SK-N-MC (cell line): ENCODE measurements around the gene SEL1L3.

Source experiments
- DNase-seq: peaks from one replicate; pipeline ENCODE4 v3.0.0-alpha.2; 2011; ENCODE audit warnings: low read depth, low spot score
- H3K27ac ChIP-seq: fragments of 200-600 bp; sonication (generic); 2 replicates; pipeline ENCODE4 v1.5.1; 2016; ENCODE audit warnings: mixed run types
- H3K36me3 ChIP-seq: fragments of 200-600 bp; sonication (generic); 2 replicates; pipeline ENCODE4 v1.6.1; 2017; ENCODE audit warnings: antibody characterized with exemption, low read length, mixed read lengths; ENCODE audit not compliant: insufficient read depth
- H3K4me3 ChIP-seq: fragments of 200-600 bp; sonication (generic); 2 replicates; pipeline ENCODE4 v1.5.1; 2016
- H3K9ac ChIP-seq: fragments of 200-600 bp; sonication (generic); 2 replicates; pipeline ENCODE4 v1.8.0; 2017; ENCODE audit warnings: mixed run types, mixed read lengths; ENCODE audit not compliant: insufficient read length
- H3K9me3 ChIP-seq: fragments of 200-600 bp; sonication (generic); 2 replicates; pipeline ENCODE4 v1.6.1; 2017; ENCODE audit warnings: low read depth, mild to moderate bottlenecking, antibody characterized with exemption, low read length, moderate library complexity, mixed read lengths
- EZH2 ChIP-seq: fragments of 200-600 bp; sonication (generic); IDR thresholded peaks from one replicate; pipeline ENCODE4 v1.6.1; 2017; ENCODE audit warnings: antibody characterized with exemption
- FOXP2 ChIP-seq: optimal IDR thresholded peaks from 2 replicates; pipeline ENCODE3; 2011; ENCODE audit warnings: mild to moderate bottlenecking, moderate library complexity; ENCODE audit not compliant: insufficient read depth; ENCODE audit errors: extremely low read length, control extremely low read depth
- POLR2AphosphoS5 ChIP-seq: IDR thresholded peaks from 2 replicates; pipeline ENCODE4 v1.6.1; 2012; ENCODE audit warnings: mild to moderate bottlenecking, low read depth, low read length, borderline replicate concordance

Gene SEL1L3

GRCh38 chr4:25844961-25845712 lies 17.7 kb downstream of the SEL1L3 start:
- TF ChIP-seq EZH2 (no peak), FOXP2 (no peak), POLR2AphosphoS5 (no peak)

DNA sequence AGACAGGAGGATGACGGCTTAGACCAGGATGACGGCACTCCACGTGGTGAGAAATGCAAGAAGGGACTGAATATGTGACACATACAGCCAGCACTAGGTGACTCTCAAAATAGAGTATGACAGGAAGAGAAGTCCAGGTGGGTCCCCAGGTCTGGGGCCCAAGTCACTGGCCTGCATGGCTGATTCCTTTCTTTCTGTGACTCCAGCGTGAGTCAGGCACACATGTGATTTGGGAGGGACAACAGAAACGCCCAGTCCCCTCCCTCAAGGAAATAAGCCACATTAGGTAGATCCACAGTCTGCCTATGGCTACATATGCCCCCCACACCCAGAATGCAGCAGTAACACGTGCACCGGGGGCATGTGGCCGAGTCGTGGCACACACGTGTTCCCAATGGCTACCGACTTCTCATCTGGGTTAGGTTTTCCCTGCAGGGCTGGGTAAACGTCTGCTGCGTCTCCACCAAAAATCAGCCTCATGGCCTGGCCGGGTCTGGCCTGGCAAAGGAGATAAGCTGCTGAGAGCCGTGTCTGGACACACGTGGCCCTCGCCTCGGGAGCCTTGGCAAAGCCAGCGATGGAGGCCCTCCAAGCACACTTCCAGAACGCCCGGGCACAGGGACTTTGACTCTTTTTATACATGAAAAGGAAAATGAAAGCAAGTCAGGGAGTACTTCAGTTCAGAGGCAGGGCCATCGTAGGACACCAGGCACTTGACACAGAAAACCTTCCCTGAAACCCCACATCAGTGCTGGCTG lies 19.3 kb downstream of the SEL1L3 start:
- Histone ChIP-seq H3K9me3 (no peaks in the 10 kb centered on the region), H3K4me3 (no peak overlapping the region), H3K27ac (no peak overlapping the region), H3K36me3 (no peaks in the 10 kb centered on the region; the same call in 1 of the 2 replicates), H3K9ac (no peak overlapping the region)
- DNase-seq: no peak
- TF ChIP-seq EZH2 (no peak), FOXP2 (no peak), POLR2AphosphoS5 (no peak)

More at GRCh38 chr4:25844961-25845712, 17.7 kb downstream of the SEL1L3 start:
- no peaks in the 10 kb centered on the region; the same call in 1 of the 2 replicates for H3K36me3 ChIP-seq
- H3K9me3 ChIP-seq: no peaks in the 10 kb centered on the region
- H3K27ac ChIP-seq: no peak overlapping the region
- H3K9ac ChIP-seq: no peak overlapping the region
- no peak for DNase-seq
- H3K4me3 ChIP-seq: no peak overlapping the region

- H3K9me3 ChIP-seq: no peaks in the 10 kb centered on the region
- no peak overlapping the region for H3K4me3 ChIP-seq
- no peak overlapping the region for H3K9ac ChIP-seq
- DNase-seq: no peak
- TF ChIP-seq EZH2: no peak
- no peak for TF ChIP-seq POLR2AphosphoS5
- TF ChIP-seq FOXP2: no peak
- H3K36me3 ChIP-seq: no peaks in the 10 kb centered on the region; the same call in 1 of the 2 replicates
- no peak overlapping the region for H3K27ac ChIP-seq
Observed at GRCh38 chr4:25842229-25842845, 20.5 kb downstream of the SEL1L3 start.

GRCh38 chr4:25839687-25840086 lies 23.1 kb downstream of the SEL1L3 start:
- H3K9me3 ChIP-seq: no peaks in the 10 kb centered on the region
- H3K27ac ChIP-seq: no peak overlapping the region
- no peak for DNase-seq
- H3K4me3 ChIP-seq: no peak overlapping the region
- no peak overlapping the region for H3K9ac ChIP-seq
- TF ChIP-seq FOXP2 (no peak), POLR2AphosphoS5 (no peak), EZH2 (no peak)
- no peaks in the 10 kb centered on the region; the same call in 1 of the 2 replicates for H3K36me3 ChIP-seq

DNA sequence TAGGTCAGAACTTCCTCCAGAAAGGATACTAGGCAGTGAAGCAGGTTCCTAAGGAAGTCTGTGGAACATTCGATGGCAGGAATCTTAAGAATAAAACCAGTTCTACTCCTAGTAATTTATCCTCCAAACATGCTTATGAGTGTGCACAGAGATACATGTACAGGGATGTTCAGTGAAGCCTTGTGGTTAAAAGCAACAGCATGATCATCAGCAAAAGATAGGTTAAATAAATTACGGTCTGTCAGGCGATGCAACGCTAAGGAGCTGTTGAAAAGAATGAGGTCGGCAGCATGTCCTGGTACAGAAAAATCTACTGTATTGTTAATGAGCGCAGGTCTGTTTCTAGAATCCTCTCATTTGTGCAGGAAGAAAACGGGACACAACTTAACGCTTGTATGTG lies 23.6 kb downstream of the SEL1L3 start:
- Histone ChIP-seq H3K9me3 (no peaks in the 10 kb centered on the region), H3K9ac (no peak overlapping the region), H3K27ac (no peak overlapping the region), H3K4me3 (no peak overlapping the region), H3K36me3 (no peaks in the 10 kb centered on the region; the same call in 1 of the 2 replicates)
- TF ChIP-seq FOXP2: no peak
- no peak for TF ChIP-seq POLR2AphosphoS5
- no peak for TF ChIP-seq EZH2
- DNase-seq: no peak

DNA sequence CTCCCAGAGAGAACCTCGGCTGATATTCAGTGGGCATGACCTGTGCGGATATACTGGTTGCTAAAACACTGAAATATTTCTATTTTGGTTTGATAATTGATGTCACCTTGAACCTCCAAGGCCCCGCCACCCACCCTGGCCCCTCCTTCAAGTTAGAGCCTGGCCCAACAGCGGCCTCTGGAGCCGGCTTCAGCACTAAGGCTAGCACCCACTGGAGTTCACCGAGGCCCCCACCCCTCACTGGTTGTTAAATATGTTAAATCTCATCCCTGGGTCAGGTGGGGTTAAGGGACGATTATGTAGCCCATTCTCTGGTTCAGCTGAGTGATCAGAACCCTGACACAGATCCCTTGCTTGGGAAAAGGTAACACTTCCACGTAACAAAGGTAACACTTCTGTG lies 24.3 kb downstream of the SEL1L3 start:
- no peaks in the 10 kb centered on the region for H3K36me3 ChIP-seq
- no peak for DNase-seq
- no peaks in the 10 kb centered on the region for H3K9me3 ChIP-seq
- TF ChIP-seq POLR2AphosphoS5: no peak
- TF ChIP-seq FOXP2: no peak
- no peak overlapping the region for H3K4me3 ChIP-seq
- no peak overlapping the region for H3K27ac ChIP-seq
- H3K9ac ChIP-seq: no peak overlapping the region

GRCh38 chr4:25837107-25837506 lies 25.7 kb downstream of the SEL1L3 start:
- TF ChIP-seq POLR2AphosphoS5: no peak
- TF ChIP-seq FOXP2: no peak
- TF ChIP-seq EZH2: no peak
- Histone ChIP-seq H3K4me3 (no peak overlapping the region), H3K27ac (no peak overlapping the region), H3K36me3 (no peaks in the 10 kb centered on the region), H3K9me3 (no peaks in the 10 kb centered on the region), H3K9ac (no peak overlapping the region)
- DNase-seq: no peak

GRCh38 chr4:25835384-25835783 lies 27.4 kb downstream of the SEL1L3 start:
- no peak overlapping the region for H3K27ac ChIP-seq
- no peak overlapping the region for H3K9ac ChIP-seq

More at GRCh38 chr4:25835384-25835783, 27.4 kb downstream of the SEL1L3 start:
- no peak overlapping the region for H3K4me3 ChIP-seq
- TF ChIP-seq POLR2AphosphoS5: no peak
- no peak for DNase-seq
- no peaks in the 10 kb centered on the region; the same call in 1 of the 2 replicates for H3K36me3 ChIP-seq
- H3K9me3 ChIP-seq: no peaks in the 10 kb centered on the region
